Measurements from ENCODE around the gene HIPK2. TPM values are rescaled to one million over a fixed set of nuclear protein-coding genes. Genes with fewer than 3 reads are reported as not detected.
"Not testable (repeated sequence)": the region's sequence is repeated elsewhere in the genome, so short reads cannot be mapped to it uniquely, and the experiment has no call there.

Gene HIPK2
- total RNA-seq, 1 experiment from 2014 or later = 64.3 TPM

- intact Hi-C loops (cut with micrococcal nuclease) = no loop called here
- peaks cover 6% of the 10 kb centered on the region for H3K36me3 Mint-ChIP-seq (ENCODE audit: insufficient read depth, unreplicated experiment)
- no peak overlapping the region for H3K27ac Mint-ChIP-seq (ENCODE audit: low read depth, unreplicated experiment)
- POLR2A ChIA-PET = interaction anchor here (1.0 kb wide), 1 partner anchor 48 kb away, joined by 3 read pairs; no protein-coding TSS in a partner anchor
- CTCF ChIA-PET = interaction anchor here (0.7 to 1.1 kb wide), 3 partner anchors 9 to 45 kb away, joined by 3 read pairs; no protein-coding TSS in a partner anchor
- TF ChIP-seq, protein P1, sequence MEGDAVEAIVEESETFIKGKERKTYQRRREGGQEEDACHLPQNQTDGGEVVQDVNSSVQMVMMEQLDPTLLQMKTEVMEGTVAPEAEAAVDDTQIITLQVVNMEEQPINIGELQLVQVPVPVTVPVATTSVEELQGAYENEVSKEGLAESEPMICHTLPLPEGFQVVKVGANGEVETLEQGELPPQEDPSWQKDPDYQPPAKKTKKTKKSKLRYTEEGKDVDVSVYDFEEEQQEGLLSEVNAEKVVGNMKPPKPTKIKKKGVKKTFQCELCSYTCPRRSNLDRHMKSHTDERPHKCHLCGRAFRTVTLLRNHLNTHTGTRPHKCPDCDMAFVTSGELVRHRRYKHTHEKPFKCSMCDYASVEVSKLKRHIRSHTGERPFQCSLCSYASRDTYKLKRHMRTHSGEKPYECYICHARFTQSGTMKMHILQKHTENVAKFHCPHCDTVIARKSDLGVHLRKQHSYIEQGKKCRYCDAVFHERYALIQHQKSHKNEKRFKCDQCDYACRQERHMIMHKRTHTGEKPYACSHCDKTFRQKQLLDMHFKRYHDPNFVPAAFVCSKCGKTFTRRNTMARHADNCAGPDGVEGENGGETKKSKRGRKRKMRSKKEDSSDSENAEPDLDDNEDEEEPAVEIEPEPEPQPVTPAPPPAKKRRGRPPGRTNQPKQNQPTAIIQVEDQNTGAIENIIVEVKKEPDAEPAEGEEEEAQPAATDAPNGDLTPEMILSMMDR (IDR thresholded peaks at IDR 0.05; ENCODE audit: unreplicated experiment) = no peak
- no peaks in the 10 kb centered on the region for H3K4me1 Mint-ChIP-seq (ENCODE audit: insufficient read depth, unreplicated experiment)
- TSS peak; percentile 6 for BruUV-seq (replicated peaks)
- no peak overlapping the region for H3K4me3 Mint-ChIP-seq (ENCODE audit: unreplicated experiment)
- H3K27me3 Mint-ChIP-seq (ENCODE audit: insufficient read depth, unreplicated experiment) = no peaks in the 10 kb centered on the region
- DNase-seq (ENCODE audit: unreplicated experiment) = no peak
- no peaks in the 10 kb centered on the region for H3K9me3 Mint-ChIP-seq (ENCODE audit: unreplicated experiment)
Measured at GRCh38 chr7:139557857-139558581, 219.8 kb downstream of the HIPK2 start.

DNA sequence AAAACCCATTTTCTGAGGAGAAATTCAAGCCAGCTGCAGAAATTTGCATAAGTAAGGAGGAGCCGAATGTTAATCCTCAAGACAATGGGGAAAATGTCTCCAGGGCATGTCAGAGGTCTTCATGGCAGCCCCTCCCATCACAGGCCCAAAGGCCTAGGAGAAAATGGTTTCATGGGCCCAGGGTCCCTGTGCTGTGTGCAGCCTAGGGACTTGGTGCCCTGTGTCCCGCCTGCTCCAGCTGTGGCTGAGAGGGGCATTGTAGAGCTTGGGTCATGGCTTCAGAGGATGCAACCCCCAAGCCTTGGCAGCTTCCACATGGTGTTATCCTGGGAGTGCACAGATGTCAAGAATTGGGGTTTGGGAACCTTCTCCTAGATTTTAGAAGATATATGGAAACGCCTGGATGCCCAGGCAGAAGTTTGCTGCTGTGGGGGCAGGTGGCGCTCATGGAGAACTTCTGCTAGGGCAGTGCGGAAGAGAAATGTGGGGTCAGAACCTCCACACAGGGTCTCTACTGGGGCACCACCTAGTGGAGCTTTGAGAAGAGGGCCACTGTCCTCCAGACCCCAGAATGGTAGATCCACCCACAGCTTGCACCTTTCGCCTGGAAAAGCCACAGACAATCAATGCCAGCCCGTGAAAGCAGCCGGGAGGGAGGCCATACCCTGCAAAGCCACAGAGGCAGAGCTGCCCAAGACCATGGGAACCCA, 223.7 kb downstream of the HIPK2 start:
- H3K9me3 Mint-ChIP-seq (ENCODE audit: unreplicated experiment); POLR2A ChIA-PET; DNase-seq (ENCODE audit: unreplicated experiment); H3K36me3 Mint-ChIP-seq (ENCODE audit: insufficient read depth, unreplicated experiment); H3K4me1 Mint-ChIP-seq (ENCODE audit: insufficient read depth, unreplicated experiment); BruUV-seq (replicated peaks); H3K4me3 Mint-ChIP-seq (ENCODE audit: unreplicated experiment); H3K27ac Mint-ChIP-seq (ENCODE audit: low read depth, unreplicated experiment); intact Hi-C loops (cut with micrococcal nuclease); H3K27me3 Mint-ChIP-seq (ENCODE audit: insufficient read depth, unreplicated experiment): not testable (repeated sequence)
- CTCF ChIA-PET = interaction anchor here (1.0 to 1.2 kb wide), 2 partner anchors 13 to 447 kb away, joined by 3 to 4 read pairs; no protein-coding TSS in a partner anchor

GRCh38 chr7:139548302-139549028, 229.3 kb downstream of the HIPK2 start:
- no peak overlapping the region for H3K4me3 Mint-ChIP-seq (ENCODE audit: unreplicated experiment)
- no peaks in the 10 kb centered on the region for H3K4me1 Mint-ChIP-seq (ENCODE audit: insufficient read depth, unreplicated experiment)
- H3K27me3 Mint-ChIP-seq (ENCODE audit: insufficient read depth, unreplicated experiment) = peaks cover 2% of the 10 kb centered on the region
- no peaks in the 10 kb centered on the region for H3K36me3 Mint-ChIP-seq (ENCODE audit: insufficient read depth, unreplicated experiment)
- H3K27ac Mint-ChIP-seq (ENCODE audit: low read depth, unreplicated experiment) = no peak overlapping the region
- TF ChIP-seq, protein P1 (IDR thresholded peaks at IDR 0.05; ENCODE audit: unreplicated experiment) = no peak
- H3K9me3 Mint-ChIP-seq (ENCODE audit: unreplicated experiment) = no peaks in the 10 kb centered on the region
- intact Hi-C loops (cut with micrococcal nuclease) = no loop called here
- CTCF ChIA-PET = interaction anchor here (0.8 kb wide), 1 partner anchor 22 kb away, joined by 5 read pairs; no protein-coding TSS in a partner anchor
- no peak for DNase-seq (ENCODE audit: unreplicated experiment)
- BruUV-seq (replicated peaks) = no TSS peak
- POLR2A ChIA-PET = no interaction called here

- no peaks in the 10 kb centered on the region for H3K4me1 Mint-ChIP-seq (ENCODE audit: insufficient read depth, unreplicated experiment)
- no peaks in the 10 kb centered on the region for H3K36me3 Mint-ChIP-seq (ENCODE audit: insufficient read depth, unreplicated experiment)
- intact Hi-C loops (cut with micrococcal nuclease) = no loop called here
- ChIA-PET POLR2A (no interaction called here), CTCF (no interaction called here)
- no TSS peak for BruUV-seq (replicated peaks)
- TF ChIP-seq, protein P1 (IDR thresholded peaks at IDR 0.05; ENCODE audit: unreplicated experiment) = no peak
- H3K27ac Mint-ChIP-seq (ENCODE audit: low read depth, unreplicated experiment) = no peak overlapping the region
- H3K4me3 Mint-ChIP-seq (ENCODE audit: unreplicated experiment) = no peak overlapping the region
- DNase-seq (ENCODE audit: unreplicated experiment) = no peak
- H3K27me3 Mint-ChIP-seq (ENCODE audit: insufficient read depth, unreplicated experiment) = peaks cover 17% of the 10 kb centered on the region
- no peaks in the 10 kb centered on the region for H3K9me3 Mint-ChIP-seq (ENCODE audit: unreplicated experiment)
Measured at GRCh38 chr7:139544645-139545044, 233.2 kb downstream of the HIPK2 start.
